HepG2 (cell line): Measurements from ENCODE around the gene TRAPPC4. TPM values are rescaled to one million over a fixed set of nuclear protein-coding genes. Genes with fewer than 3 reads are reported as not detected.
A peak's percentile ranks its signal among the peaks of the same experiment; 100 is the strongest.

ENCODE experiments used
- AGO2 ChIP-seq: fragments of 200-400 bp; formaldehyde crosslinking; optimal IDR thresholded peaks from 2 replicates; pipeline ENCODE3; 2017; ENCODE audit warnings: mild to moderate bottlenecking, low read depth, low read length, moderate library complexity
- EP300 ChIP-seq, 3 experiments: sonication (generic) in 1 of 3; formaldehyde crosslinking in 1 of 3; IDR thresholded peaks; 2 replicates each; pipeline versions ENCODE4 v1.5.1 to v1.6.1; 2011 to 2020; ENCODE audit warnings: low read depth in 2 of 3, low read length in 2 of 3, borderline replicate concordance in 1 of 3, improper control_type of control experiment in 1 of 3, mild to moderate bottlenecking in 1 of 3, missing genetic modification reagents in 1 of 3, moderate library complexity in 1 of 3
- FOSL2 ChIP-seq: sonication (generic); formaldehyde crosslinking; IDR thresholded peaks from 2 replicates; pipeline ENCODE4 v1.4.0; 2020; ENCODE audit warnings: missing genetic modification reagents
- FOXC1 ChIP-seq: sonication (generic); formaldehyde crosslinking; IDR thresholded peaks from 2 replicates; pipeline ENCODE4 v1.8.0; 2022; ENCODE audit warnings: mild to moderate bottlenecking, missing genetic modification reagents, borderline replicate concordance
- GABPA ChIP-seq, 2 experiments: IDR thresholded peaks; 2 replicates each; pipeline ENCODE4 v1.6.1; 2011 to 2016; ENCODE audit warnings: low read depth in 2 of 2, low read length in 1 of 2, missing biosample characterization in 1 of 2, missing genetic modification characterization in 1 of 2
- HNF4G ChIP-seq, 2 experiments: sonication (generic) in 1 of 2; formaldehyde crosslinking in 1 of 2; IDR thresholded peaks; 2 replicates each; pipeline versions ENCODE4 v1.4.0 to v1.6.1; 2011 to 2020; ENCODE audit warnings: borderline replicate concordance in 2 of 2, low read depth in 2 of 2, mild to moderate bottlenecking in 2 of 2, low read length in 1 of 2, missing genetic modification reagents in 1 of 2, moderate library complexity in 1 of 2
- HOXA3 ChIP-seq: sonication (generic); formaldehyde crosslinking; IDR thresholded peaks from 2 replicates; pipeline ENCODE4 v1.5.0; 2020; ENCODE audit warnings: missing genetic modification reagents
- KMT2A ChIP-seq: sonication (generic); formaldehyde crosslinking; IDR thresholded peaks from 2 replicates; pipeline ENCODE4 v1.4.0; 2020; ENCODE audit warnings: missing genetic modification reagents
- LBX2 ChIP-seq: sonication (generic); formaldehyde crosslinking; IDR thresholded peaks from 2 replicates; pipeline ENCODE4 v1.5.0; 2020; ENCODE audit warnings: missing genetic modification reagents, mild to moderate bottlenecking, borderline replicate concordance
- POLR2AphosphoS5 ChIP-seq: IDR thresholded peaks from 2 replicates; pipeline ENCODE4 v1.6.1; 2012; ENCODE audit warnings: low read depth, low read length
- PPARG ChIP-seq: conservative IDR thresholded peaks from 2 replicates; pipeline ENCODE4 v1.6.1; 2016; ENCODE audit warnings: missing biosample characterization, missing genetic modification reagents
- ZBTB39 ChIP-seq: sonication (generic); formaldehyde crosslinking; IDR thresholded peaks from 2 replicates; pipeline ENCODE4 v1.5.0; 2020; ENCODE audit warnings: missing genetic modification reagents
- ZNF713 ChIP-seq: sonication (generic); formaldehyde crosslinking; IDR thresholded peaks from 2 replicates; pipeline ENCODE4 v1.4.0; 2020; ENCODE audit warnings: mild to moderate bottlenecking, missing genetic modification reagents
- ZNF747 ChIP-seq: sonication (generic); formaldehyde crosslinking; IDR thresholded peaks from 2 replicates; pipeline ENCODE4 v1.8.1; 2023; ENCODE audit warnings: missing genetic modification reagents, mild to moderate bottlenecking, borderline replicate concordance
- ZNF788 ChIP-seq: sonication (generic); formaldehyde crosslinking; IDR thresholded peaks from 2 replicates; pipeline ENCODE4 v1.5.0; 2020; ENCODE audit warnings: mild to moderate bottlenecking, missing genetic modification reagents, borderline replicate concordance
- polyA plus RNA-seq, 8 experiments: library from polyadenylated mRNA; depleted of rRNA in 3 of 8; stranded (reverse) in 7 of 8; unstranded in 1 of 8; fragments of >200 nt; fragmentation: Illumina TruSeq in 4 of 8; extraction: Trizol in 4 of 8; gene quantifications; 2 replicates each; pipeline versions ENCODE4 v1.2.1 to v1.2.3, GENCODE V29; 2011 to 2016; ENCODE audit warnings: low read depth in 4 of 8, missing spikeins in 1 of 8, mixed read lengths in 1 of 8; ENCODE audit not compliant: insufficient read depth in 1 of 8
- total RNA-seq, 5 experiments: library from RNA; depleted of rRNA; stranded (reverse); fragments of >200 nt; fragmentation: Illumina TruSeq; extraction: Trizol; gene quantifications; 2 replicates each; pipeline ENCODE4 v1.2.3, GENCODE V29; 2016; ENCODE audit warnings: low read depth in 1 of 5
- TF ChIP-seq, protein P1 (sequence below): sonication (generic); formaldehyde crosslinking; IDR thresholded peaks from 2 replicates; pipeline ENCODE4 v1.4.0; 2020; ENCODE audit warnings: missing genetic modification reagents, mild to moderate bottlenecking, borderline replicate concordance
- TF ChIP-seq, protein P2 (sequence below): sonication (generic); formaldehyde crosslinking; IDR thresholded peaks from 2 replicates; pipeline ENCODE4 v1.8.0; 2022; ENCODE audit warnings: missing genetic modification reagents, mild to moderate bottlenecking, inconsistent platforms, borderline replicate concordance

TRAPPC4 gene
- total and polyA plus RNA-seq, 2 of the 13 experiments (the other 11 are each of a cell fraction or from before 2014, with no cell fraction given): 97.4 to 140 TPM

GRCh38 chr11:119024430-119025098, 6.0 kb downstream of the TRAPPC4 start (continued):
- TF ChIP-seq, protein P1, sequence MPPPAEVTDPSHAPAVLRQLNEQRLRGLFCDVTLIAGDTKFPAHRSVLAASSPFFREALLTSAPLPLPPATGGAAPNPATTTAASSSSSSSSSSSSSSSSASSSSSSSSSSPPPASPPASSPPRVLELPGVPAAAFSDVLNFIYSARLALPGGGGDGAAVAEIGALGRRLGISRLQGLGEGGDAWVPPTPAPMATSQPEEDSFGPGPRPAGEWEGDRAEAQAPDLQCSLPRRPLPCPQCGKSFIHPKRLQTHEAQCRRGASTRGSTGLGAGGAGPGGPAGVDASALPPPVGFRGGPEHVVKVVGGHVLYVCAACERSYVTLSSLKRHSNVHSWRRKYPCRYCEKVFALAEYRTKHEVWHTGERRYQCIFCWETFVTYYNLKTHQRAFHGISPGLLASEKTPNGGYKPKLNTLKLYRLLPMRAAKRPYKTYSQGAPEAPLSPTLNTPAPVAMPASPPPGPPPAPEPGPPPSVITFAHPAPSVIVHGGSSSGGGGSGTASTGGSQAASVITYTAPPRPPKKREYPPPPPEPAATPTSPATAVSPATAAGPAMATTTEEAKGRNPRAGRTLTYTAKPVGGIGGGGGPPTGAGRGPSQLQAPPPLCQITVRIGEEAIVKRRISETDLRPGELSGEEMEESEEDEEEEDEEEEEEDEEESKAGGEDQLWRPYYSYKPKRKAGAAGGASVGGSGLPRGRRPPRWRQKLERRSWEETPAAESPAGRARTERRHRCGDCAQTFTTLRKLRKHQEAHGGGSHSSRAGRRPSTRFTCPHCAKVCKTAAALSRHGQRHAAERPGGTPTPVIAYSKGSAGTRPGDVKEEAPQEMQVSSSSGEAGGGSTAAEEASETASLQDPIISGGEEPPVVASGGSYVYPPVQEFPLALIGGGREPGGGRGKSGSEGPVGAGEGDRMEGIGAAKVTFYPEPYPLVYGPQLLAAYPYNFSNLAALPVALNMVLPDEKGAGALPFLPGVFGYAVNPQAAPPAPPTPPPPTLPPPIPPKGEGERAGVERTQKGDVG (CRISPR knock-in tag): 0 out of 2 replicates have a peak, but pooled peaks have one; percentile 41
- TF ChIP-seq, protein P2, sequence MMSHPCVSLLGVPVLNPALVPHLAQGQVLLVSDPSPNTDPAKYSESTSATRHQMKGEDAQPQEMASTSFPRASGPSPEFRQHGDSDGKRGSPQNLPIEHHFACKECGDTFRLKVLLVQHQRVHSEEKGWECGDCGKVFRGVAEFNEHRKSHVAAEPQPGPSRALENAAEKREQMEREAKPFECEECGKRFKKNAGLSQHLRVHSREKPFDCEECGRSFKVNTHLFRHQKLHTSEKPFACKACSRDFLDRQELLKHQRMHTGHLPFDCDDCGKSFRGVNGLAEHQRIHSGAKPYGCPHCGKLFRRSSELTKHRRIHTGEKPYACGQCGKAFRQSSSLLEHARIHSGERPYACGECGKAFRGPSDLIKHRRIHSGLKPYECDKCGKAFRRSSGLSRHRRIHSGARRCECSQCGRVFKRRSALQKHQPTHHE: no peak
- TF ChIP-seq EP300 (IDR thresholded peaks at IDR 0.05; ENCODE audit: low read depth in 2 of 2, low read length in 2 of 2) (no peak), EP300 (CRISPR knock-in tag; IDR thresholded peaks at IDR 0.05; ENCODE audit: borderline replicate concordance) (no peak), AGO2 (peak; percentile 60), ZNF747 (CRISPR knock-in tag) (peak; percentile 63; the same call in 1 of the 2 replicates), ZNF713 (no peak), ZNF788 (peak; percentile 19; the same call in 1 of the 2 replicates), HNF4G (IDR thresholded peaks at IDR 0.05; ENCODE audit: borderline replicate concordance, low read depth, low read length) (peak; percentile 46), HNF4G (CRISPR knock-in tag; IDR thresholded peaks at IDR 0.05; ENCODE audit: borderline replicate concordance, low read depth) (0 out of 2 replicates have a peak, but pooled peaks have one; percentile 17), FOSL2 (0 out of 2 replicates have a peak, but pooled peaks have one; percentile 2), KMT2A (CRISPR knock-in tag) (no peak), LBX2 (CRISPR knock-in tag) (0 out of 2 replicates have a peak, but pooled peaks have one; percentile 8), ZBTB39 (CRISPR knock-in tag) (0 out of 2 replicates have a peak, but pooled peaks have one; percentile 37), HOXA3 (CRISPR knock-in tag) (peak; percentile 67), GABPA (IDR thresholded peaks at IDR 0.05; ENCODE audit: low read depth, low read length) (no peak), GABPA (CRISPR knock-in tag; IDR thresholded peaks at IDR 0.05; ENCODE audit: low read depth) (peak; percentile 34; the same call in 1 of the 2 replicates), FOXC1 (CRISPR knock-in tag) (peak; percentile 65; the same call in 1 of the 2 replicates), PPARG (peak; percentile 47; the same call in 1 of the 2 replicates), POLR2AphosphoS5 (0 out of 2 replicates have a peak, but pooled peaks have one; percentile 23)
